GM18909 (cell line): ENCODE data around the gene RASAL2.
A peak's percentile ranks its signal among the peaks of the same experiment; 100 is the strongest.
"Not testable (repeated sequence)": the region's sequence is repeated elsewhere in the genome, so short reads cannot be mapped to it uniquely, and the experiment has no call there.

Experiments
- ATAC-seq: cut with Tn5 transposase; IDR thresholded peaks from one replicate; pipeline ENCODE4 v1.9.1; 2021; ENCODE audit warnings: mild to moderate bottlenecking; ENCODE audit not compliant: unreplicated experiment, poor library complexity

RASAL2 gene

GRCh38 chr1:178497903-178498478, 404.1 kb downstream of the RASAL2 start:
- ATAC-seq, result no peak

- no peak for ATAC-seq
Measured at GRCh38 chr1:178498896-178499675, 405.2 kb downstream of the RASAL2 start.

- no peak for ATAC-seq
Measured at GRCh38 chr1:178500091-178500770, 406.3 kb downstream of the RASAL2 start.

- ATAC-seq, result peak; percentile 9
Measured at GRCh38 chr1:178500936-178501554, 407.1 kb downstream of the RASAL2 start.

- ATAC-seq, result peak; percentile 83
Measured at GRCh38 chr1:178501705-178502329, 407.9 kb downstream of the RASAL2 start.

GRCh38 chr1:178502330-178502714, 408.4 kb downstream of the RASAL2 start:
- no peak for ATAC-seq

GRCh38 chr1:178502856-178503255, 409.0 kb downstream of the RASAL2 start:
- no peak for ATAC-seq

- ATAC-seq, result not testable (repeated sequence)
Measured at GRCh38 chr1:178503316-178503715, 409.4 kb downstream of the RASAL2 start.

- ATAC-seq, result no peak
Measured at GRCh38 chr1:178503849-178504248, 409.9 kb downstream of the RASAL2 start.

GRCh38 chr1:178504286-178504685, 410.4 kb downstream of the RASAL2 start:
- no peak for ATAC-seq

GRCh38 chr1:178506177-178506576, 412.3 kb downstream of the RASAL2 start:
- no peak for ATAC-seq

GRCh38 chr1:178506669-178507068, 412.8 kb downstream of the RASAL2 start:
- no peak for ATAC-seq

GRCh38 chr1:178509414-178510007, 415.6 kb downstream of the RASAL2 start:
- ATAC-seq, result no peak

GRCh38 chr1:178510155-178510554, 416.3 kb downstream of the RASAL2 start:
- no peak for ATAC-seq

- no peak for ATAC-seq
Measured at GRCh38 chr1:178512566-178513277, 418.8 kb downstream of the RASAL2 start, which contains the start of gene TEX35. TEX35 (plus strand) TSS chr1:178513109; CDS start chr1:178513189, 80 bp downstream.

GRCh38 chr1:178513278-178513983, 419.5 kb downstream of the RASAL2 start:
- ATAC-seq, result no peak

- ATAC-seq, result no peak
Measured at GRCh38 chr1:178516110-178516509, 422.2 kb downstream of the RASAL2 start.

- no peak for ATAC-seq
Measured at GRCh38 chr1:178518894-178519293, 425.0 kb downstream of the RASAL2 start.

GRCh38 chr1:178520803-178521202, 426.9 kb downstream of the RASAL2 start:
- ATAC-seq, result no peak
